CD4-positive, alpha-beta T cell treated with Interferon gamma for 1 hour (primary cell): Measurements from ENCODE around the gene FABP1.

Source experiments
- DNase-seq: peaks from one replicate; pipeline ENCODE4 v3.0.0-alpha.2; 2020

The FABP1 gene

DNA sequence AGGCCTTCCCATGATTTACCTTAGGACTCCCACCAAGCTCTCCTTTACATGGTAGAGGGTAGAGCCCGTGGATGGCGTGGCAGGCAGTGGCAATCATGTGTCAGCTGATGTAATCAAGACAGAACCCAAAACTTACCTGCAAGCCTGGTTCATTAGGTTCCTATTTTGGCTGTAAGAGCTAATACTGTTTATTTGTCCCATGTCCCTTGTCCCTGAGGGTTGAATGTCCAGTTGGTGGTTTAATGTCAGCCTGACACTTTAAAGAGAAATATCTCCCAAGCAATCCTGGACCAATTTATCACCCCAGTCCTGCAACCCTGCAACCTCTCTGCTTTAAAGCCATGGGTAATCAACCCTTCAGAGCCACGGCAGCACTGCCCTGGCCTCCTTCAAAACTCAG, 6.0 kb upstream of the FABP1 start:
- DNase-seq = no peak

GRCh38 chr2:88131999-88132368, 4.1 kb upstream of the FABP1 start:
- DNase-seq = no peak

DNA sequence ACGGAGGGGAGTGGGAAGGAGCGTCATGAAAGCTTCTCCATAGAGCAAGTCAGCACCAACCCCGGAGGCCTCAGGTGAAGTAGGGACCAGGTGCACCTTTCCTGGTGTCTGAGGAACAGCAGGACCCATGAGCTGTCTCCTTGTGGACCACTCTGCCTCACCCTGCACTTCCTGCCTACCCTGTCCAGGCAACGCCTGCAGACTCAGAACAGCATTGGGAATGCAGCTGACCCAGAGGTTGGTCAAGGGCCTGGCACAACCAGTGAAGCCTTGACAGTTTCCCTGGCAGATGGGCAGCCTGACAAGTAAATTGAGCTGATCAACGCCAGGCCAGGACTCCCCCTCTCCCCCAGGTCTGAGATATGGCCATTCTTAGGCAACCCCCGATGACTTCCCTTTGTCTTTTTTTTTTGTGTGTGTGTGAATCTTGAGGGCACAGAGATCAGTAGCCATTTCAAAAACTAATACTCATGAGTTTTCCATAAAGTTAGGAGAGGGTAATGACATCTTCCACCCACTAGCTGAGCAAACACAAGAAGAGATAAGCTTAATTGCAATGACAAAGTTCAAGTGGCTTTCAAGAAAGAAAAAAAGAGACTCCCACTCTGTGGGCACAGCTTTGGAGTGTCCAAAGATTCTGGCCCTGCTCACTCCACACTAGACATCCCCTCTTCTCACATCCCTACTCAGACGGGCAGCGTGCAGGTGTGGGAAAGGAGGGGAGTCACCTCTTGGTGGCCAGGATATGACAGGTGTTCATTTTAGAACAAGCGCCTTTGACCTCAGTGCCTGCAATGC, 3.5 kb upstream of the FABP1 start:
- DNase-seq = no peak

DNA sequence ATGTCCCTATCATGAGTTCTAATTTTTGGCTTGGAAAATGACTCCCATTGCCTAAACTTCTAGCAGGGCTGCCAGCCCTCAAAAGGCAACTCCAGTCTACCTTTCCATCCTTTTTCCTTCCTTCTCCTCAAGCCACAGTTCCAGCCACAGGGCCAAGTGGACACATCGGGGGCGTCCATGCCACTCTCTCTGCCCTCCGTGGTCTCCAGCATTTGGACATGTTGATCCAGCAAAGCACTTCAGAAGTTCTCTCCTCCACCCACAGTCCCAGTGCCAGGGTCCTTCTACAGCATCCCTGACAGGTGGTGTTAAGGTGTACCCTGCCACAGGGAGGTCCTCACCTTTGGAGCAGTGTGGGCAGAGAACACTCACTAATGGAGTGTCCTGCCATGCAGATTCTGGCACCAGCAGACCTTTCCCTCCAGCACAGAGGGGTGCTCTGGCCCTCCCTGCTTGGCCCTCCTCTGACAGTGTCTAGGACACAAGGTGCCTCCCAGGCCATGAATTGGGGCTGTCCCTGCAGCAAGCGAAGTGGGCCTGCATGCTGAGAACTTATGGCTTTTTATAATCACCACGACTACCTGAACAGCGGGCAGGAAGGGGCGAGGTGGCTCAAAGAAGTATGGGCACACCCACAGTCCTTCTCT, 1.6 kb upstream of the FABP1 start:
- no peak for DNase-seq

- no peak for DNase-seq
These were observed 921 bp upstream of the FABP1 start for GRCh38 chr2:88128654-88129312.

GRCh38 chr2:88127638-88127887, 299 bp downstream of the FABP1 start:
- DNase-seq = no peak

- DNase-seq = no peak
These were observed 857 bp downstream of the FABP1 start for GRCh38 chr2:88126772-88127637.

GRCh38 chr2:88125924-88126771, 1.7 kb downstream of the FABP1 start:
- no peak for DNase-seq

DNA sequence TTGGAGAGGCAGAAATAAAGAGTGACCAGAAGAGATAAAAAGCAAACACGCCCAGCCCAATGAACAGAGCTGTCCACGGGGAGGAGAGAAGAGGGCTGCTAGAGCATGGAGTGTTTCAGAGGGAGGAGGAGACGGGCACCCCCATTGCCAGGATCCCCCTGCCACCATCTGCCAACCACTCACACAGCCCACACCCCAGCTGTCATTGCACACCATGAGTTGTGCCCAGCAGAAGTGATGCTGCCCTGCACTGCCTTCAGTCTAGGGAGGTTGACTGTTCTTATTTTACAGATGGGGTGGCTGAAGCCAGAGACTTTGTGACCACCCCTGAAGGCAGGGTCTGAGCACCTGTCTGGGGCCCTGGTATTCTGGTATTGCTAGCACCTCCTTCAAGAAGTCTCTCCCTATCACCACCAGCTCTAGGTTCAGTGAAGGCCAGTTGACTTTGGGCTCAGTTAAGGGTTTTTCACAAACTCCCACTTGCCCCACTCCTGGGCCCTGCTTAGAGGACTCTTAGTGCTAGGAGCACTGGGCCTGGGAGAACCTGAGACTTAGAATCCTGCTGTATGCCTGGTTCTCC, 2.4 kb downstream of the FABP1 start:
- no peak for DNase-seq

- no peak for DNase-seq
These were observed 3.6 kb downstream of the FABP1 start for GRCh38 chr2:88123975-88124917.

DNA sequence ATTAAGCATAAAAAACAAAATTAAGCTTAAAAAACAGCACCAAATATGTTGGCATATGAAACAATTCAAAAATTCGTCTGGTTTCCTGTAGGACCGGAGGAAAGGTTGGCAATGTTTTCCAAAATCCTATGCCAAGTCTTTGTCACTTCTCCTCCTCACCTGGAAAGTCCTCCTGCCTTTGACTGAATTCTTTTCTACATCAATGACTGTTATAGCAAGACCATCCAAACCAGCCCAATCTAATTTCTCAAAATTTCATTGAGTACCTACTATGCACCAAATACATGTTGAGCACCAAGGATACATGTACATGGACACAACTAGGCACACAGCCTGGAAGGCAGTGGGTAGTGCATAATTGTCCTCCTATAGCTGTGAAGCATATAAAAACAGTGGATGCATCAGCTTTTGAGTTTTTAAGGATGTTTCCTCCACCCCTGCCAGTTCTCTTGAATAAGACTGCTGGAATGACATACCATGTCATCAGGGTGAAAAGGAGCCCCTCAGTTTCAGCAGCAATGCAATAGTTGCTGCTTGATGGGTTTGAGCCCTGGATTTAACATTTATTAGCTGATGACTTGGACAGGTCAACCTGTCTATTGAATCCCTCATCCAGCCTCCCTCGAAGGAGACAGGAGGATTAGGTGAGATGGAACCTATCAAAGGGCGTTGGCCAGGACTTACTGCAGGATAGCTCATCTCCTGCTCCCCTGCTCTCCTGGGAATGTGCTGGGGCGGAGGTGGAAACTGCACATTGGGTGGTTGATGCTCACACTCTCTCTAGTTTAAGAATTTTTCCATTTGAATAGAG, 4.5 kb downstream of the FABP1 start:
- no peak for DNase-seq

DNA sequence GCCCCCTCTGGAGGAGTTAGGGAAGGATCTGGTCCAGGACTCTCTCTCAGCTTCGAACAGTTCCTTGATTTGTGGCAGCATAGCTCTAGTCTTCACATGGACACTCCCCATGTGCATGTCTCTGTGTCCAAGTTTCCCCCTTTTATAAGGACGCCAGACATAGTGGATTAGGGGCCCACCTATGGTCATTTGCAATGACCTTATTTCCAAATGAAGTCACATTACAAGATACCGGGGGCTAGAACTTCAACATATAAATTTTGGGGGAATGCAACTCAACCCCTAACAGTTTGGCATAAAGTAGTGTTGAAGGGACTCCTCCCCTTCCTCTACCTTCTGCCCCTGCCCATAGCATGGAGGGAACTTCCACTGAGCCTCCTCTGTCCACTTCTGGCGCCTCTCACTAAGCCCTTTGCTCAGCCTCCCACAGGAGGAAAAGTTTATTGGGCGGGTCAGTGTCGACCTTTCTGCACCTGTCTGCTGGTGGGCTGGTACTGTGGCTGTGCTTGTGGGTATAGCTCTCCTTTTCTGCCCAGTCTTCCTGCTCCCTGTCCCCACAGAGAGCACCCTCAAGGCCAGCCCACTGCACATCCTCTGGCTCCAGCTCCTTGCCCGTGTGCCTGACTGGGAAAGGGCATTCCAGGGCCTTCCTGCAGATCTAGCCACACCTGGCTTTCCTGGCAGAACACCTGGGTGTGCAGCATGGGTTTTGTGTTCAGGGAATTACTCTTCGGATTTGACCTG, 5.5 kb downstream of the FABP1 start:
- DNase-seq = no peak

DNA sequence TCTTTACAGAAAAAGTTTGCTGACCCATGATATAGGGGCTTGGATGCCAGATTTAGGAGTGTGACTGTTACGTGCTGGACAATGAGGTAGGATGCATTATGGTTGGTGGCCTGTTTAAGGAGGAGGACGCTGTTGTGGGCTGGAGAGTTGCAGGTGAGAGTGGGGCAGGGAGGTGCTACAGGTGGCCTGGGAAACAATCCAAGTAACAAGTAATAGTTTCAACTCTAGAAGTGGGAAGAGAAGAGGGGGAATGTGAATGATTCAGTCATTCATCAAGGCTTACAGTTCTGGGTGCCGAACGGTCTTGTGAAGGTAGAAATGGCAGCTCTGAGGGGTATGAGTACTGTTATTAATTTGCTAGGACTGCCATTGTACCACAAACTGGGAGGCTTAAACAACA, 6.2 kb downstream of the FABP1 start:
- DNase-seq = no peak

DNA sequence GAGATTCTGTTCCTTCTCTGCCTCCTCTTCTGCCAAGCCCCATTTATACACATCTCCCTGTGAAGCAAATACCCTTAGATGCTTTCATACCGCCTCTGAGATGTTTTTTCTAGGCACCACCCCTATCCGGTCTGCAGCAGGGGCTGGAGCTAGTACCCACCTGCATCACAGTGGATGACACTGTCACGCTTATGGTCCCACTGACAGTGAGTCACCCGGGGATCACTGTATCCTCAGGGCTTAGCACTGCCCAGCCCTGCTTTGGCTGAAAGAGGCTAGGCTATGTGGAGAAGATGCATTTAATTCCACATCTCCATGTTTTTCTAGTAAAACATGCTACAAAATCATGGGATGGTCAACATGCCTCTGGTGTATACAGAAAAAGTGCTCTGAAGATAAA, 9.9 kb downstream of the FABP1 start:
- no peak for DNase-seq

DNA sequence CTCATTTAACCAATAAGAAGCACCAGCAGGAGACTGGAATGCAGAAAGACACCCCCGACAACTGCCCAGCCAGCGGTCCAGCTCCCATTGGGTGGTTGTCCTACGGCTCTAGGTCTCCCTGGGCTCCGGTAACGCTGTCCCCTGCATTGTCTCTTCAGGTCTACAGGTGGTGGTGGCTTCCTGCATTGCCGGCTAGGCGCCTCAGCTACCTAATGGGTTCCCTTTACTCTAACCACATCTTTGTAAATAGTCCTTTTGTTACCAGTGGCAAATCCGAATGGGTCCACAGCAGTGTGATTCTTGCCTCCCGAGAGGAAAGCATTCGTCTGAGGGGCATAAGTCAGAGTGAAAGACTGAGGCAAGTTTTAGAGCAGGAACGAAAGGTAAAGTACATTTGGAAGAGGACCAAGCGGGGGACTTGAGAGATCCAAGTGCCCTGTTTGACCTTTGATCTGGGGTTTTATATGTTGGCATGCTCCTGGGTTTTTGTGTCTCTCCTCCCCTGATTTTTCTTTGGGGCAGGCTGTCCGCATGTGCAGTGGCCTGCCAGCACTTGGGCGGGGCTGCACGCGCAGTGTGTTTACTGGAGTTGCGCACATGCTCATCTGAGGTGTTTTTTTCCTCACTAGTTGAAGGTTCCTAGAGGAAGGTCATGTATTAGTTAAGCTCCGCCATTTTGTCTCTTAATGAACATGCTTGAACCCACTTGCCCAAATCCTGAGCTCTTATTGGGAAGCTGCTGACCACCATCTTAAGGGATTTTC, 11.0 kb downstream of the FABP1 start:
- DNase-seq = no peak

DNA sequence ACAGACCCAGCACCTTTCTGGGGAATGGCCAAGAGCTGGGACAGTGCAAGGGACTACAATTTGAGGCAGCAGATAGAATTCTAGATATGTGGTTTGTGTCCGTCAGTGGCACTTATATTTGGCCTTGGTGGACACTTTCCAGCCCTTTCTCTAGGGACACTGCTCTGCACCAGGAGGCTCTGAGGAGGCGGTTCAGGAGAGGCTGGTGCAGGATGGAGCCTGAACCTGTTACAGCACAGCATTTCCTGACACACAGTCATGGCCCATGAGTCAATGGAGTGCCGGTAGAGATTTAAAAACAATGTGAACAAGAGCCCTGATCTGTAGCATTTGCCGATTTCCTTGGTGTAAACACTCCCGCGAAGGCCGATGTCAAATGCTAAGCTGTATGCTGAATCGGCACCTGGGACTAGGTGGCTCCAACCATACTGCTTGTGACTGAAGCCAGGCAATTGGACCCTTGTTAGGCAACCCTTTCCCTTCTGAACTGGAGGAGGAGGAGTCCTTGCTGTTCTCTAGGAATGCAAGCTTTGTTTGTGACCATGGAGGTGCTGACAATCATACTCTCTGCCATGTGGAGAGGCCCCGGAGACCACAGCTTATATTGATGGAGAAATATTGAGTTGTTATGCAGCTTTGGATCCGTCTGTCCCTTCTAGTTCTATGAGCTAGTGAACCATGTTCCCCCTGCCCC, 11.9 kb downstream of the FABP1 start:
- DNase-seq = no peak

GRCh38 chr2:88114889-88115288, 13.0 kb downstream of the FABP1 start:
- DNase-seq = no peak

GRCh38 chr2:88113069-88113468, 14.8 kb downstream of the FABP1 start:
- DNase-seq = no peak
